A172 (cell line): ENCODE results near the gene ZMPSTE24. TPM values are rescaled to one million over a fixed set of nuclear protein-coding genes. Genes with fewer than 3 reads are reported as not detected.
"Not testable (repeated sequence)": the region's sequence is repeated elsewhere in the genome, so short reads cannot be mapped to it uniquely, and the experiment has no call there.

Experiments
- DNase-seq: peaks from one replicate; pipeline ENCODE4 v3.0.0-alpha.2; 2015; ENCODE audit warnings: low spot score
- total RNA-seq: library from RNA; depleted of rRNA; stranded (reverse); fragments of >200 nt; shearing (Covaris generic); gene quantifications from 2 replicates; pipeline ENCODE4 v1.2.3, GENCODE V29; 2014; rRNA removed

Gene ZMPSTE24
- 86.7 and 131 TPM in 2 replicates for total RNA-seq

GRCh38 chr1:40257688-40258444, at the start of gene ZMPSTE24:
TSS of gene ZMPSTE24 (plus strand) at chr1:40258236. CDS start at chr1:40258272, 36 bp downstream.
- peak; percentile 94 for DNase-seq

GRCh38 chr1:40210511-40211204, 47.4 kb upstream of the ZMPSTE24 start:
- DNase-seq = no peak

- DNase-seq = no peak
These were observed 39.7 kb upstream of the ZMPSTE24 start for GRCh38 chr1:40218333-40218732.

DNA sequence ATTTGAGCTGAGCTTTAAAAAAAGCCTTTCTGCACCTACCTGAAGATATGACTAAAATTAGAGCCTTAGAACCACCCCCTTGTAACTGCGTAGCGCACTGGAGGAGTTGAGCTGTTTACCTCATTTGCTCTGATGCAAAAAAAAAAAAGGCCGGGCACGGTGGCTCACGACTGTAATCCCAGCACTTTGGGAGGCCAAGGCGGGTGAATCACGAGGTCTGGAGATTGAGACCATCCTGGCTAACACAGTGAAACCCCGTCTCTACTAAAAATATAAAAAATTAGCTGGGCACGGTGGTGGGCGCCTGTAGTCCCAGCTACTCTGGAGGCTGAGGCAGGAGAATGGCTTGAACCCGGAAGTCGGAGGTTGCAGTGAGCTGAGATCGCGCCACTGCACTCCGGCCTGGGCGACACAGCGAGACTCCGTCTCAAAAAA, 36.5 kb upstream of the ZMPSTE24 start:
- not testable (repeated sequence) for DNase-seq

GRCh38 chr1:40221977-40222772, 35.9 kb upstream of the ZMPSTE24 start:
- no peak for DNase-seq

DNA sequence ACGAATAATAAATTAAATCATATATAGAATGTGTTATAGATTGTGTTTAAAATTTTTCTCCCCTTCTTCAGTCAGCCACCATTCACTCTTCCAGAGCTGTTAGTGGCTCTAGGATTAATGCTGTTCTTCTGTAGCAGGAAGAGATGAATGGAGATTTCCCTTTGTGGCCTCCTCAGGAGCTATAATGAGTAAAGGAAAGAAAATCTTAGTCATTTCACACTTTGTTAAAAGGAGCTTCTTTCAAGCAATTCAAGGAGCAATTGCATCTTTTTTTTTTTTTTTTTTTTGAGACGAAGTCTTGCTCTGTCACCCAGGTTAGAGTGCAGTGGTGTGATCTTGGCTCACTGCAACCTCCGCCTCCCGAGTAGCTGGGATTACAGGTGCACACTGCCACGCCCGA, 34.0 kb upstream of the ZMPSTE24 start:
- DNase-seq = no peak

GRCh38 chr1:40226192-40226591, 31.8 kb upstream of the ZMPSTE24 start:
- no peak for DNase-seq

DNA sequence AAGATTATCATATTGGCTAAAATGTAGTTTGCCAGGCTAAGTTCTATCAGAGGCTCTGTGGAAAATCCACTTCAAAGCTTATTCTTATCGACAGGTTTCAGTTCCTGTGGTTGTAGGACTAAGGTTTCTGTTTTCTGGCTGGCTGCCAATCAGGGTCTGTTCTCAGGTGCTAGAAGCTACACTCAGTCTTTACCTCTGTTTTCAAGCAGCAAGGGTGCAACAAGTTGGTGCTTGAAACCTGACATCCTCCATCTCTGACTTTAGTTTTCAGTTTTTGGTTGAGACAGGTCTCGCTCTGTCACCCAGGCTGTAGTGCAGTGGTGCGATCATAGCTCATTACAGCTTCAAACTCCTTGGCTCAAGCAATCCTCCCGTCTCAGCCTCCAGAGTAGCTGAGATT, 25.6 kb upstream of the ZMPSTE24 start:
- DNase-seq = no peak

- no peak for DNase-seq
These were observed 18.4 kb upstream of the ZMPSTE24 start for GRCh38 chr1:40239626-40240025.

- DNase-seq = no peak
These were observed 17.6 kb upstream of the ZMPSTE24 start for GRCh38 chr1:40240390-40240789.

DNA sequence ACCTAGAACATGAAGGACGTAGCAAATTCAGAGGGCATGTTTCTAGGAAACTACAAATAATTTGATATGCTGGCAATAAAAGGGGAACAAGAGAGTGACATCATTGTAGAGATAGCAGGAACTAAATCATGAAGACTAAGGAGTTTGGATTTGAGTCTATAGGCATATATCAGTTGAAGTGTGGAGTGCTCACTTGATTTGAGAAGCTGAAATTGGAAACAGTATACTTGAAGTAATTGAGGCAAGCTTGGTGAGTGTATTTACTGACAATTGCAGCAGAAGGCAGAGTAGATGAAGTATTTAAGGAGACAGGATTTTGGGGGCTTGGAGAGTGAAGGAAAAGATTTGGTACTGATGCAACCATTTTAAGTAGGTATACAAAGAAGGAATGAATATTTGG, 16.7 kb upstream of the ZMPSTE24 start:
- peak; percentile 15 for DNase-seq

GRCh38 chr1:40243351-40243750, 14.7 kb upstream of the ZMPSTE24 start:
- no peak for DNase-seq

DNA sequence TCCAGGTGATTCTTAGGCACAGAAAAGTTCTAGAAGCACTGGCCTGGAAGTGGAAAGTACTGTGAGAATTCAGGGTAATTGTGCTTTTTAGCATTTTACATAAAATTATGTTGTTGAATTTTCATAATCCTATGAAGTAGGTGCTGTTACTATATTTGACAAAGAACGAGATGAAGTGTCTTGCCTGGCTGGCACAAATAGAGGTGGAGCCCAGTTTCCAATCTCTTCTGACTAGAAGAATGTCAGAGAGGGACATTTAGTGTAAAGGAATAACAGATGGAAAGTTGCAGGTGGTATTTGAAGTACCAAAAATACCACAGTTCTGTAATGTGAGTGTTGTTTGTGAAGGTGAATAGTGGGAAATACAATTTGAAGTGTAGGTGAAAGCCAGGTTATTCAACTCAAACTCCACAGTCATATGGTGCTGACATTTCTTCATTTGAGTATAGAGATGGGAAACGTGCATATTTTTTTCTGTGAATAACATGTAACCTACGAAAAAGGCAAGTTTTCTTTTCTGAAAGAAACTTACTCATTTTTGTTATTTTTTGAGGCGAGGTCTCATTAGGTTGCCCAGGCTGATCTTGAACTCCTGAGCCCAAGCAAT, 13.8 kb upstream of the ZMPSTE24 start:
- DNase-seq = no peak

DNA sequence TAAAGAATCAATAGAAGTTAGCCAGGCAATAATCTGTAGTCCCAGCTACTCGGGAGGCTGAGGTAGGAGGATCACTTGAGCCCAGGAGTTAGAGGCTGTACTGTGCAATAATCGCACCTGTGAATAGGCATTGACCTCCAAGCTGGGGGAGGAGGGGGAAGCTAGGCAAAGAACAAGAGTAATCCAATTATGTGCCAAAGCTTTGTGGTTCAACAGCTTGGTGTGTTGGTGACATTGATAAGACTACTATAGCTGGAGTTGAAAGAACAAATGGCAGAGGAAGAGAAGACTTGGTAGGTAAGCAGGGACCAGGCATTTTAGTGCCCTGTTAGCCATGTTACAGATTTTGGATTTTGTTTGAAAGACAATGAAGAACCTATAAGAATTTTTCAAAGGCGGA, 12.3 kb upstream of the ZMPSTE24 start:
- DNase-seq = no peak

GRCh38 chr1:40247655-40248054, 10.4 kb upstream of the ZMPSTE24 start, which contains the start of gene TMCO2:
TSS of gene TMCO2 (plus strand) at chr1:40247937. CDS start at chr1:40247994, 57 bp downstream.
- no peak for DNase-seq

- DNase-seq = no peak
These were observed 9.6 kb upstream of the ZMPSTE24 start for GRCh38 chr1:40248412-40248811.

DNA sequence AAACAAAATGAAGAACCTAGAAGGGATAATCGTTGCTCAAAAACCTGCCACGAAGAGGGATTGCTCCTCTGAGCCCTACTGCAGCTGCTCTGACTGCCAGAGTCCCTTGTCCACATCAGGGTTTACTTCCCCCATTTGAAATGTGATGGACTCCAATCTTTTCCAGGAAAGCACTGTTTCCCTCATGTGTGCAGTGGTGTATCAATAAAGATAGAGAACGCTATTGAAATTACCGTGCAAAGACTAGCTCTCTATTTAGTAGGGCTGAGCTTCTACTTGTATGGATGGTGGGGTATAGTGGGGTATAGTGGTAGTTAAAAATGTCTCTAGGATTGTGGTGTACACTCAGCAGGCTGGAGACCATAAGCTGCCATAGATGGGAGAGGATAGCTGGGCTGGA, 6.6 kb upstream of the ZMPSTE24 start:
- no peak for DNase-seq

DNA sequence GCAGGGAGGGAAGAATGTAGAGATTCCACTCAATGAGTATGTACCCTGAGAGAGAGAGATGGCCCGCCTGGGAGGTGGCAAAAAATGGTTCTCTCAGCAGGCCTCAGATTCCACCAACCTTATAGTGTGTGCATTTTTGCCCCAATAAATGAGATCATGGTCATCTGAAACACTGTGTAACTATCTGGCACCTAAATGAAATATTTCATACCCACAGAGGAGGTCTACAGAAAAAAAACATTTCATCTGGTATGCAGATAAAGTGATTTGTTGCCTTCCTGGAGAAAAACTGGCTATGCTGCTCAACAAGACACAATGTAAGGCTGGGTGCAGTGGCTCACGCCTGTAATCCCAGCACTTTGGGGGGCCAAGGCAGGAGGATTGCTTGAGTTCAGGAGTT, 5.4 kb upstream of the ZMPSTE24 start:
- no peak for DNase-seq

DNA sequence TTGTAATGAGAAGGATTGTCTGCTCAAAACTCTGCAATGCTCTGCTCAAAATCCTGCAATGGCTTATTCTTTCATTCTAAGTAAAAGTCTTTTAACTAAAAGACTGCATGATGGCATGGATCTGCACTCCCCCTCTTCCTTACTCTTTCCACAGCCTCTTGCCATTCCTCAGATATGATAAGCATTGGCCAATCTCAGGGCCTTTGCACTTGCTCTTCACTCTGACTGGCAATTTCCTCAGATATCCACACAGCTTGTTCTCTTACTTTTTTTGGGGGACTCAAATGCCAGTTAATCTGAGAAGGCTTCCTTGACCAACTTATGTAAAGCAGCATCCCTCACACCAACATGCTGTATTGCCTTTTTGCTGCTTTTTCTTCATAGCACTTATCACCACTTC, 2.8 kb upstream of the ZMPSTE24 start:
- DNase-seq = no peak

- DNase-seq = no peak
These were observed 1.5 kb upstream of the ZMPSTE24 start for GRCh38 chr1:40256401-40257084.

DNA sequence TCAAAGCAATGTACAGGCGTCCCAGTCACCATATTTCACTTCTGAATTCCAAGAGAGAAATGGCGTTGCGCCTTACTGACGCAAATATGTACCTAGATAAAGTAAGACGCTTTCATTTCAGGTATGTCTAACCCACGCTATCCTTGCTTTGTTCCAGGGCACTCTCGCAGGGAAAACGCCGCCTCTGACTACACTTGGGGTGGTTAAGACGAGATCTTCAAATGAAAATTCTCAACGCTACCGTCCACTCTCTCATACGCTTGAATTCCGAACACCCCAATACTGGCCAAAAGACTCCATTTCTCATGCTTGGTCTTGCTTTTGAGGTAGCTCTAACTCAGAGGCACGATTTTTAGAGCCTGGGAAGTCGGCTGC, 736 bp upstream of the ZMPSTE24 start:
- DNase-seq = no peak

DNA sequence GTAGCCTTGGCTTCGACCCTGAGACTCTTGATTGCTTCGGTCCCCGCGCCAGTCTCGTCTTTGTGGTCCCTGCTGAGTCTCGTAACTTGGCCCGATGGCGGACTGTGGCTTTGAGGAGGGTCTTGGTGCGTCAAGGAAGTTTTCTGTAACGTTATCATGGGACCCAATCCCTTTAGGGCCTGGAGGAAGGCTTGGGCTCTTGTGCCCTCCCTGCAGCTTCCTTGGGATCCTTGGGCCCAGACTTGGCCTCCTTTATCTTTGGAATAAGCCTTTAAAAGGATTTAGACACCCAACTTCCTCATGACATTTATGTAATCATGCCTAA, 371 bp downstream of the ZMPSTE24 start:
- no peak for DNase-seq
